GM08714 (cell line): ENCODE data around the gene DGKB.

Source experiments
- H3K4me3 ChIP-seq: fragments of 200-500 bp; sonication (Bioruptor generic); 2 replicates; pipeline ENCODE4 v1.5.1; 2014; ENCODE audit warnings: mild to moderate bottlenecking, low read length, inconsistent platforms
- ZNF274 ChIP-seq: IDR thresholded peaks from 2 replicates; pipeline ENCODE4 v1.6.1; 2012; ENCODE audit warnings: mild to moderate bottlenecking, low read depth, low read length

The DGKB gene

GRCh38 chr7:14598978-14599377 is 303.6 kb downstream of the DGKB start:
- no peak for TF ChIP-seq ZNF274
- no peak overlapping the region for H3K4me3 ChIP-seq

GRCh38 chr7:14596421-14596820 is 306.1 kb downstream of the DGKB start:
- TF ChIP-seq ZNF274, result no peak
- no peak overlapping the region for H3K4me3 ChIP-seq

DNA sequence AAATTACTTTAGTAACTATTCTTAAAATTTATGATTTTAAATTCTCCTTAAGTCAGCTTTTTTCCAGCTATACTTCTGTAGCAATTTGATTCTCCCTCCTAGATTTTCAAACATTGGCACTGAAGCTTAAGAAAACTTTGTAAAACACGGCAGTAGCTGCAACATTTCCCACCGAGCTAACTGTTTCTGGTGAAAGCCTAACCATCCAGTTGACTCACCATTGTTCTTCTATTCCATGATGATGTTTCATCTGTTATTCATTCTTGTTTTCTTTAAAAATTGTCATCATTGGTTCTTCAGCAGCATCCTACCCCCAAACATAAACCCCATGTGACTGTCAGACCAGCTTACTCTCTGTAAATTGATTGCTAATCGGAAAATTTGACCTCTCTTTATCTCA is 312.3 kb downstream of the DGKB start:
- TF ChIP-seq ZNF274, result no peak
- H3K4me3 ChIP-seq, result no peak overlapping the region

- no peak overlapping the region for H3K4me3 ChIP-seq
- no peak for TF ChIP-seq ZNF274
Measured at GRCh38 chr7:14585232-14585631, 317.3 kb downstream of the DGKB start.

DNA sequence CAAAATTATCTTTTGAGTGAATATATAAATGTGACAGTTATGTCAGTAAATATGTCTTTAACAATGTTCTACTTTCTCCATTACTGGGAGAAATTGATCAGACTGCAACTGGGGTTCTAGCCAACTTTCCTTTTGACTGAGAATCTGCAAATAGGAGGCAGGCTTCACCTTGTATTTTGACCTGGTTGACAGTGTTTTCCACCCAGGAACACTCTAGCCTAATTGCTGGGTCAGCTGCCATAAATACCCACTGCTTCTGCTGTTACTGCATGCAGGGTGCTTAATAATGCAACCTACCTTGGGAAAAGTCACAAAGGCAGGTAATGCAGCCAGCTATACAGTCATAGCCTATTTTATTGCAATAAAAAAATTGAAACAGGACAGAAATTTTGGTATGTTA is 319.0 kb downstream of the DGKB start:
- no peak for TF ChIP-seq ZNF274
- H3K4me3 ChIP-seq, result no peak overlapping the region

- no peak for TF ChIP-seq ZNF274
- no peak overlapping the region for H3K4me3 ChIP-seq
Measured at GRCh38 chr7:14582010-14582409, 320.5 kb downstream of the DGKB start.

DNA sequence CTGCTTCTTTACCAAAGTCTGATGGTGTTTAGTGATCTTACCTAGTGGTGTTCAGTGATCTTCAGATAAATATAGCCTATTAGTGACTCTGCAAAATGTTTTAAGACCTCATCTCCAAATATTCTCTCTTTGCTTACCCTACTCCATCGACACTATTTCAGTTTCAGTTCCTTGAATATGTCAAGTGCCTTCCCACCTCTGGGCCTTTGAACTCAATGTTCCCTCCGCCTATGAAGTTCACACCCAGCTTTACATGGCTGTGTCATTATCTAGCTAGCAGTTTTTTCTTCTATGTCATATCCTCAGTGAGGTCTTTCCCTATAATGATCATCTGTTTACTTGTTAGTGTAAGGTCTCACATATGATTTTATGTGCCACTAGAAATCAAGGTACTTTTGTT is 322.6 kb downstream of the DGKB start:
- TF ChIP-seq ZNF274, result no peak
- H3K4me3 ChIP-seq, result no peak overlapping the region

DNA sequence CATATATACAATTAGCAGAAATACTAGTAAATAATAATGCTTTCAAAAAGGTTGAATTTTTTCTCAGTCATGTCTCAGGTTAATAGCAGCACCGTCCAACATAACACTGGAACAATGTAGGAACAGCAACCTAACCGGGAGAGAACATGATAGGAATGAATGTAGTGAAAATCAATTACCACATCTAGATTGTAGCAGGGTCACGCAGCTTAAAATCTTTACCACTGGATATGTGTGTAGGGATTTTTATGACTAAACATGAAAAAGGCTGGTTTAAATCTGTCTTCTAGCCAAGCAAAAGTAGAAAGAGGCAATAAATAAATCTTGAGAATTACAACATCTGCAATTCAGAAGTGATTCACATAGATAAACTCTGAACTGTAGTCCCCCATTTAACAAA is 326.0 kb downstream of the DGKB start:
- no peak overlapping the region for H3K4me3 ChIP-seq
- TF ChIP-seq ZNF274, result no peak

GRCh38 chr7:14570750-14571607 is 331.6 kb downstream of the DGKB start:
- TF ChIP-seq ZNF274, result no peak
- no peak overlapping the region for H3K4me3 ChIP-seq

GRCh38 chr7:14552060-14552459 is 350.5 kb downstream of the DGKB start:
- H3K4me3 ChIP-seq, result no peak overlapping the region
- no peak for TF ChIP-seq ZNF274

DNA sequence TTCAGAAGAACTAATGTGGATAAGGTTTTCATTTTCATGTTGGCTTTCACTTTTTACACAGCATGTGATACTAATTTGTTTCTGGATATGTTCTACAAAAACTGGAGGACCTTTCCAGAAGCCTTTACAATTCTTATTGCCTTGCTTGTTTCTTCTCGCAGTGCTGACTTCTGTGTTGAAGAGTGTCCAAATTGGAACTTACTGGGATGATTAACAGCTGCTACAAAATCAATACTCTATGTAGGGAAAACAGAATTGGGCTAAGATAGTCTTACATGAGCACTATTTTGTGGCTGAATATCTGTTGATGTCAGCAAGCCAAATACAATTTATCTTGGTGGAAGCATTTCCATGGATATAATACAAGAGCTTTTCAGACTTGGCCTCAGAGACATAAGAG is 351.2 kb downstream of the DGKB start:
- TF ChIP-seq ZNF274, result no peak
- H3K4me3 ChIP-seq, result no peak overlapping the region

GRCh38 chr7:14542624-14543023 is 359.9 kb downstream of the DGKB start:
- H3K4me3 ChIP-seq, result no peak overlapping the region
- no peak for TF ChIP-seq ZNF274

GRCh38 chr7:14521183-14521582 is 381.4 kb downstream of the DGKB start:
- no peak for TF ChIP-seq ZNF274
- no peak overlapping the region for H3K4me3 ChIP-seq

DNA sequence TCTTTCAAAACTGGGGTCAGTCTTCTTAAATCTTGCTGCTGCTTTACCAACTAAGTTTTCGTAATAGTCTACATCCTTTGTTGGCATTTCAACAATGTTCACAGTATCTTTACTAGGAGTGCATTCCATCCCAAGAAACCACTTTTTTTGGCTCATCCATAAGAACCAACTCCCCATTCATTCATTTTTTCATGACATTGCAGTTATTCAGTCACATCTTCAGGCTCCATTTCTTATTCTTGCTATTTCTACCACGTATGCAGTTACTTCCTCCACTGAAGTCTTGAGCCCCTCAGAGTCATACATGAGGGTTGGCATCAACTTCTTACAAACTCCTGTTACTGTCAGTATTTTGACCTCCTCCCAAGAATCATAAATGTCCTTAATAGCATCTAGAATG is 392.3 kb downstream of the DGKB start:
- no peak for TF ChIP-seq ZNF274
- no peak overlapping the region for H3K4me3 ChIP-seq

GRCh38 chr7:14507617-14508016 is 394.9 kb downstream of the DGKB start:
- TF ChIP-seq ZNF274, result no peak
- no peak overlapping the region for H3K4me3 ChIP-seq

DNA sequence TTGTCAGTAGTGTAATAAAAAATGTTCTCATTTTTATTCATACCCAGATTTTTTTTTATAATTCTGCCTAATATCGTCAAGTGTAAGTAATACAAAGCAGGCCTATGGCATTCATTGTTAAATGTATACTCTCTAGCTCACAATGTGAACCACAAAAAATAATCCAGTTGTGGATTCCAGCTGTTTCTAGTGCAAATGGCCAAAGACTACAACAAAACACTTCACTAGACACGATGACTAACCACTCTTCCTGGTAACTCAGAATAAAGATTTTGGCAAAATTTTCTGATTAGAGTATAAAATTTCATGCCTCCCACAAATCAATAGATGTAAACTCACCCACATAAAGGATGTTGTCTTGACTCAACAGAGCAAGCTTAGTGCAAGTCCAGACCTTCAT is 396.6 kb downstream of the DGKB start:
- H3K4me3 ChIP-seq, result no peak overlapping the region
- no peak for TF ChIP-seq ZNF274

- H3K4me3 ChIP-seq, result no peak overlapping the region
- no peak for TF ChIP-seq ZNF274
Measured at GRCh38 chr7:14504134-14504533, 398.4 kb downstream of the DGKB start.
